BLaER1 (cell line): ENCODE data around the gene DPPA3.

Source experiments
- H3K27ac ChIP-seq: shearing (Covaris generic); formaldehyde crosslinking; 2 replicates; pipeline ENCODE4 v1.8.1; 2022
- H3K27me3 ChIP-seq: shearing (Covaris generic); formaldehyde crosslinking; 2 replicates; pipeline ENCODE4 v1.8.1; 2022
- H3K36me3 ChIP-seq: shearing (Covaris generic); formaldehyde crosslinking; 2 replicates; pipeline ENCODE4 v1.8.1; 2022
- H3K4me1 ChIP-seq: shearing (Covaris generic); formaldehyde crosslinking; 2 replicates; pipeline ENCODE4 v1.8.1; 2022
- H3K4me2 ChIP-seq: shearing (Covaris generic); formaldehyde crosslinking; 2 replicates; pipeline ENCODE4 v1.8.1; 2022
- H3K4me3 ChIP-seq: shearing (Covaris generic); formaldehyde crosslinking; 2 replicates; pipeline ENCODE4 v1.8.1; 2022
- H3K9ac ChIP-seq: shearing (Covaris generic); formaldehyde crosslinking; 2 replicates; pipeline ENCODE4 v1.8.1; 2022
- H3K9me3 ChIP-seq: shearing (Covaris generic); formaldehyde crosslinking; 2 replicates; pipeline ENCODE4 v1.8.1; 2022
- H4K20me1 ChIP-seq: shearing (Covaris generic); formaldehyde crosslinking; 2 replicates; pipeline ENCODE4 v1.8.1; 2022
- Cebpa-rat ChIP-seq: shearing (Covaris generic); IDR thresholded peaks from 2 replicates; pipeline ENCODE4 v1.8.1; 2022

Gene DPPA3

GRCh38 chr12:7693793-7694192 lies 17.4 kb upstream of the DPPA3 start:
- Histone ChIP-seq H4K20me1 (no peaks in the 10 kb centered on the region), H3K27me3 (no peaks in the 10 kb centered on the region), H3K27ac (no peak overlapping the region), H3K36me3 (no peaks in the 10 kb centered on the region), H3K4me2 (no peak overlapping the region), H3K4me1 (peaks cover 15% of the 10 kb centered on the region), H3K9ac (no peak overlapping the region), H3K9me3 (no peaks in the 10 kb centered on the region), H3K4me3 (no peak overlapping the region)
- no peak for TF ChIP-seq Cebpa-rat

DNA sequence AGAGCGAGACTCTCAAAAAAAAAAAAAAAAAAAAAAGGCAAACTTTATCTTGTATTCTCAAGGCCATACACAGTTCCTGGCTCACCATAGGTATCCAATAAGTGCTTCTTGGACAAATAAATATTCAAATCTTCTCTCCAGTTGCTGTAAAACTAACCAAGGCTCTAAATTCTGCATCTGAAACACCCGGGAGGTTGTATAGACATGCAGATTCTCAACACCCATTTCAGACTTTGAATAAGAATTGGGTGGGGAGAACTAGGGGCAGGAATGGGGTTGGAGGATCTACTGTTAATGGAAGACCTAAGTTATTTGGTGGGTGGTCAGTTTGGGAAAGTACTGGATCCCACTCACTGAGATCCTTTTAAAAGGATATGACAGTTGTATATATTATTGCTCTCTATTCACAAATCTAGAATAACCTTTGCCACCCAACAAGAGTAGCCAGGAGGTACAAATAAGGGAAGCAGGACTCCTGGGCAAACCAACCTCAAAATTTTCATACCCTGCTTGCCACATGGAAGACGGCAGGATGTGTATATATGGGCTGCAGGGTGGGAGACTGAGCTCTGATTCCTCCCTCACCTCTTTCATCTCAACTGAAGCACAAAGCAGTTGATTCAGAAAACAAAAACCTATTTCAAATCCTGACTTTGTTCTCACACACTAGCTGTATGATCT lies 16.5 kb upstream of the DPPA3 start:
- H3K9ac ChIP-seq = no peak overlapping the region
- H3K36me3 ChIP-seq = no peaks in the 10 kb centered on the region
- no peaks in the 10 kb centered on the region for H4K20me1 ChIP-seq
- no peaks in the 10 kb centered on the region for H3K27me3 ChIP-seq
- no peak for TF ChIP-seq Cebpa-rat
- peaks cover 15% of the 10 kb centered on the region for H3K4me1 ChIP-seq
- no peak overlapping the region for H3K4me2 ChIP-seq
- H3K27ac ChIP-seq = no peak overlapping the region
- no peak overlapping the region for H3K4me3 ChIP-seq
- H3K9me3 ChIP-seq = no peaks in the 10 kb centered on the region

DNA sequence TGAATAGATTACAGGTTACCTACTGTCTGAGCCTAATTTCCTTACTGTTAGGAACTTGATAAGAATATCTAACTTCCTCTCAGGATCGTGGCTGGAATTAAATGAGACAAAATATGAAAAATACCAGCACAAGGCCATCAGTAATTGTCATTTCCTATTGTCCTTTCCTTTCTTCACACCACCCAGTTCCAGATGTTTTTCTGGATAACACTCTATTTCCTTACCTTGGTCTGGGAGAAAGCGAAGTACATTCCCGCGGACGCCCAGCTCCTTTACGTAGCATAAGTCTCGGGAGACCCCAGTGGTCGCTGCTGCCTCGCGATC lies 16.0 kb upstream of the DPPA3 start:
- no peaks in the 10 kb centered on the region for H3K36me3 ChIP-seq
- H3K9me3 ChIP-seq = no peaks in the 10 kb centered on the region
- no peak for TF ChIP-seq Cebpa-rat
- H3K4me1 ChIP-seq = peaks cover 15% of the 10 kb centered on the region
- H3K4me3 ChIP-seq = no peak overlapping the region
- H3K4me2 ChIP-seq = peak overlapping the region; percentile 49
- no peaks in the 10 kb centered on the region for H3K27me3 ChIP-seq
- H3K9ac ChIP-seq = no peak overlapping the region; the same call in 1 of the 2 replicates
- no peaks in the 10 kb centered on the region for H4K20me1 ChIP-seq
- no peak overlapping the region for H3K27ac ChIP-seq

GRCh38 chr12:7695566-7696197 lies 15.6 kb upstream of the DPPA3 start, which contains the start of gene GDF3:
GDF3 (minus strand) TSS chr12:7695775; CDS start chr12:7695728, 47 bp downstream.
- H3K27ac ChIP-seq = no peak within 1 kb of the TSS

DNA sequence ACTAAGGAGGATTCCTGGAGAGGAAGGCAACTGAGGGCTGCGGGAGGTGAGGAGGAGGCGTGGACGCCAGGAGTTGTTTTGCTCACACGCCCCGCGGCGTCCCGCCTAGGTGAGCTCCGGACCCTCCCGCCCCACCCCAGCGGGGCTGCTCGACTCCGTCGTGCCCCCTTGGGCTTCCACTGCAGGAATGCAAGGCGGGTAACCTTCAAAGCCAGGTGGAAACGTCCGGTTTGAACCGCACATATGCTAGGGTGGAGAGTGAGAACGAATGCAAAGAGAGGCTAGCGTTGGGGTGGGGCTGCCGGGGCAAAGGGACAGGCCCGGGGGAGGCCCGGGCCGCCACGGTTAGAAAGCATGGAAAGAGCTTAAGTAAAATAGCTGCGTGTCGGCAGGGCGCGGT lies 5.4 kb upstream of the DPPA3 start:
- H3K27ac ChIP-seq = no peak overlapping the region
- H3K4me2 ChIP-seq = no peak overlapping the region
- no peak overlapping the region for H3K4me3 ChIP-seq
- TF ChIP-seq Cebpa-rat = no peak
- H3K27me3 ChIP-seq = no peaks in the 10 kb centered on the region
- no peaks in the 10 kb centered on the region for H4K20me1 ChIP-seq
- no peaks in the 10 kb centered on the region for H3K36me3 ChIP-seq
- no peak overlapping the region for H3K9ac ChIP-seq
- no peaks in the 10 kb centered on the region for H3K9me3 ChIP-seq
- no peaks in the 10 kb centered on the region for H3K4me1 ChIP-seq

More at GRCh38 chr12:7695566-7696197, 15.6 kb upstream of the DPPA3 start, which contains the start of gene GDF3:
- Histone ChIP-seq H3K9ac (peak within 1 kb of the TSS; percentile 7; the same call in 1 of the 2 replicates), H3K9me3 (no peaks in the 10 kb centered on the region), H3K4me2 (peak within 1 kb of the TSS; percentile 49), H4K20me1 (no peaks in the 10 kb centered on the region), H3K36me3 (no peaks in the 10 kb centered on the region), H3K4me3 (no peak within 1 kb of the TSS), H3K4me1 (peaks cover 15% of the 10 kb centered on the region), H3K27me3 (no peaks in the 10 kb centered on the region)
- no peak for TF ChIP-seq Cebpa-rat

- TF ChIP-seq Cebpa-rat = no peak
- no peak overlapping the region for H3K4me3 ChIP-seq
- H3K4me2 ChIP-seq = no peak overlapping the region
- H3K9me3 ChIP-seq = no peaks in the 10 kb centered on the region
- no peak overlapping the region for H3K27ac ChIP-seq
- no peaks in the 10 kb centered on the region for H3K36me3 ChIP-seq
- no peaks in the 10 kb centered on the region for H3K4me1 ChIP-seq
- H3K9ac ChIP-seq = no peak overlapping the region
- no peaks in the 10 kb centered on the region for H3K27me3 ChIP-seq
- H4K20me1 ChIP-seq = no peaks in the 10 kb centered on the region
These were observed 1.1 kb upstream of the DPPA3 start for GRCh38 chr12:7709969-7710675.

DNA sequence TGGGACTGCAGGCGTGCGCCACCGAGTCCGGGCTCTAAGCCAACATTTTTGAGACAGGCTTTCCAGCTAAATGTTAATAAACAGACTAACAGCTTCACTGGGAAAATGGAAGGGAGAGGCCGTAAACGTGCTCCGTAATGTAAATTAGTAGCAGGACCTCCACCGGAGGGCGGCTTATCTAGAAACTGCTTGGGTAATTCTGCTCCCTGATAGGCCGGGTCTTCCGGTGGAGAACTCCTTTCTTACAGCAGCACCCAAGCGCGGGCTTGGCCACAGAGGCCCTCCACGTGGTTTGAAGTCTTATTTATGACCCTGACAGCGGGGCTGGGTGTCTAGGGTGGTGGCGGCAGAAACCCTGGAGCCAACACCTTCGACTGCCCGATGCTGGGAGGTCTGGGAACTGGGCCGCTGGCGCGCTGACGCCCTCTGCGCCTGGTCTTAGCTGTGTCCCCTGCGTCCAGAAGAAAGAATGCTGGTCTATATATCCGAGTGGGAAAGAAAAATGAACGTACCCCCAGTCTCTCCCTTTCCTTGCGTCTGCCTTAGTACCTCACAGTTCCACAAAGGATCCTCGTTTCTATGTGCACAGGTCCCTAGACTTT lies 1.7 kb downstream of the DPPA3 start:
- no peaks in the 10 kb centered on the region for H3K36me3 ChIP-seq
- H3K9ac ChIP-seq = no peak overlapping the region
- no peak overlapping the region for H3K27ac ChIP-seq
- no peak overlapping the region for H3K4me3 ChIP-seq
- H3K9me3 ChIP-seq = no peaks in the 10 kb centered on the region
- no peaks in the 10 kb centered on the region for H4K20me1 ChIP-seq
- H3K27me3 ChIP-seq = no peaks in the 10 kb centered on the region
- no peaks in the 10 kb centered on the region for H3K4me1 ChIP-seq
- no peak for TF ChIP-seq Cebpa-rat
- no peak overlapping the region for H3K4me2 ChIP-seq

- no peak overlapping the region for H3K27ac ChIP-seq
- no peak overlapping the region for H3K4me3 ChIP-seq
- no peaks in the 10 kb centered on the region for H3K27me3 ChIP-seq
- no peaks in the 10 kb centered on the region for H3K36me3 ChIP-seq
- H3K9me3 ChIP-seq = no peaks in the 10 kb centered on the region
- no peak overlapping the region for H3K9ac ChIP-seq
- no peaks in the 10 kb centered on the region for H4K20me1 ChIP-seq
- no peak for TF ChIP-seq Cebpa-rat
- H3K4me2 ChIP-seq = no peak overlapping the region
- no peaks in the 10 kb centered on the region for H3K4me1 ChIP-seq
These were observed 5.1 kb downstream of the DPPA3 start for GRCh38 chr12:7716381-7716780.

DNA sequence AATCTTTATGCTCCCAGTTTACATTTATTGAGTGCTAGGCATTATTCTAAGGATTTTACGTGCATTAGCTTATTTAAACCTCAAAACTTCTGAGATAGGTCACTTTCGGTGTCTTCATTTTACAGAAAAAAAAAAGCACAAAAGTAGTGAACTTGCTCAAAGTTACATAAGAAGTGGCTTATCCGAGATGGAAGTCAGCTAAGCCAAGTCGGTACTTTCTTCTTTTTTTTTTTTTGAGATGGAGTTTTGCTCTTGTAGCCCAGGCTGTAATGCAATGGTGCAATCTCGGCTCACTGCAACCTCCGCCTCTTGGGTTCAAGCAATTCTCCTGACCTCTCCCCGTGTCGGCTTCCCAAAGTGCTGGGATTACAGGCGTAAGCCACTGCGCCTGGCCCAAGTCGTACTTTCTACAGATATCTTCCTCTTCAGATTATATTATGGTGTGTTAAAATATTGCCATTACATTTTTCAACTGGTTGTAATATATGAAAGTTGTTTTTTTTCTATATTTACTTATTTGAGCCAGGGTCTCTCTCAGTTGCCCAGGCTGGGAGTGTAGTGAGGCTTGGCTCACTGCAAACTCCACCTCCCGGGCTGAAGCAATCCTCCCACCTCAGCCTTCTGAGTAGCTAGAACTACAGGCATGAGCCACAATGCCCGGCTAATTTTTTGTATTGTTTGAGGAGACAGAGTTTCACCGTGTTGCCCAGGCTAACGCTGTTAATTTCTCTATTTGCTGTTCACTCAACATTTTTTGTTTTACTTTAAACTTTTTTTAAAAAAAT lies 8.9 kb downstream of the DPPA3 start:
- H3K27ac ChIP-seq = no peak overlapping the region
- no peaks in the 10 kb centered on the region for H3K36me3 ChIP-seq
- no peak for TF ChIP-seq Cebpa-rat
- H3K4me2 ChIP-seq = no peak overlapping the region
- H3K4me1 ChIP-seq = no peaks in the 10 kb centered on the region
- no peaks in the 10 kb centered on the region for H4K20me1 ChIP-seq
- no peak overlapping the region for H3K9ac ChIP-seq
- no peaks in the 10 kb centered on the region for H3K9me3 ChIP-seq
- no peak overlapping the region for H3K4me3 ChIP-seq
- no peaks in the 10 kb centered on the region for H3K27me3 ChIP-seq
